HepG2 (cell line): ENCODE results near the gene PSMB10. TPM values are rescaled to one million over a fixed set of nuclear protein-coding genes. Genes with fewer than 3 reads are reported as not detected.
A peak's percentile ranks its signal among the peaks of the same experiment; 100 is the strongest.

Source experiments
- ATAC-seq: fragments of 200-7000 bp; cut with Tn5 transposase; 3 replicates; pipeline ENCODE4 v1.9.1; 2020; ENCODE audit warnings: mild to moderate bottlenecking, moderate library complexity
- BruUV-seq: library from RNA; stranded (reverse); fragments of 400-500 nt; replicated peaks from 2 replicates; lab custom pipeline; 2021; lab: Mats Ljungman, UMichigan
- CTCF ChIA-PET: fragments of 300-600 bp; formaldehyde crosslinking; extraction: SDS; loops from one replicate; lab custom pipeline; 2021; ENCODE audit warnings: low total read pairs, inconsistent platforms, low intra/inter-chr PET ratio; lab: Yijun Ruan, JAX
- POLR2A ChIA-PET: fragments of 350-600 bp; sonication (Branson Sonifier 250); formaldehyde crosslinking; loops from one replicate; lab custom pipeline; 2020; ENCODE audit warnings: antibody characterized with exemption, inconsistent platforms; lab: Yijun Ruan, JAX
- DNase-seq: peaks from one replicate; pipeline ENCODE4 v3.0.0-alpha.2; 2015; ENCODE audit warnings: low spot score
- FAIRE-seq: peaks from 3 replicates; lab custom pipeline; 2011; peaks lifted over from hg19 to GRCh38; lab: Jason Lieb, UNC
- H2AFZ ChIP-seq: one replicate; pipeline ENCODE4 v1.6.1; 2011; ENCODE audit warnings: low read length, inconsistent platforms
- H3K27ac ChIP-seq: fragments of 300-600 bp; 3 replicates; pipeline ENCODE4 v1.8.0; 2011; ENCODE audit warnings: mixed run types, mild to moderate bottlenecking, mixed read lengths, low read length, inconsistent platforms; ENCODE audit not compliant: insufficient read depth; ENCODE audit errors: extremely low read length
- H3K27me3 ChIP-seq, 2 experiments: fragments of 200-600 bp in 1 of 2; 2 replicates in 1 of 2; 3 replicates in 1 of 2; pipeline versions ENCODE4 v1.6.0 to v1.8.0; 2011; ENCODE audit warnings: low read length in 2 of 2, mild to moderate bottlenecking in 2 of 2, moderate library complexity in 2 of 2, inconsistent platforms in 1 of 2; ENCODE audit not compliant: insufficient read depth in 2 of 2, control insufficient read depth in 1 of 2
- H3K36me3 ChIP-seq, 2 experiments: fragments of 200-600 bp in 1 of 2; replicated peaks in 1 of 2; 2 replicates in 1 of 2; 3 replicates in 1 of 2; pipeline versions ENCODE4 v1.5.1 to v1.8.0; 2011; ENCODE audit warnings: low read length in 2 of 2, inconsistent platforms in 1 of 2; ENCODE audit not compliant: insufficient read depth in 2 of 2, control insufficient read depth in 1 of 2
- H3K4me1 ChIP-seq: 2 replicates; pipeline ENCODE4 v1.5.1; 2012; ENCODE audit warnings: low read length, inconsistent platforms; ENCODE audit not compliant: insufficient read depth
- H3K4me2 ChIP-seq: 2 replicates; pipeline ENCODE4 v1.6.0; 2011; ENCODE audit warnings: low read depth, low read length, inconsistent platforms
- H3K4me3 ChIP-seq, 3 experiments: fragments of 200-600 bp in 1 of 3; sonication (generic), shearing (Covaris generic) in 1 of 3; replicated peaks in 1 of 3; 2 replicates each; pipeline ENCODE4 v1.5.1; 2011 to 2016; ENCODE audit warnings: low read length in 3 of 3, inconsistent platforms in 2 of 3, low read depth in 2 of 3, mild to moderate bottlenecking in 2 of 3, control low read depth in 1 of 3, mixed read lengths in 1 of 3; ENCODE audit not compliant: insufficient read depth in 1 of 3
- H3K79me2 ChIP-seq: one replicate; pipeline ENCODE4 v1.6.1; 2011; ENCODE audit warnings: low read length, inconsistent platforms; ENCODE audit not compliant: insufficient read depth
- H3K9ac ChIP-seq: 2 replicates; pipeline ENCODE4 v1.6.0; 2011; ENCODE audit warnings: mild to moderate bottlenecking, low read depth, low read length, inconsistent platforms; ENCODE audit not compliant: insufficient read depth
- H3K9me3 ChIP-seq: 2 replicates; pipeline ENCODE4 v1.5.1; 2012; ENCODE audit warnings: mild to moderate bottlenecking, low read length
- H4K20me1 ChIP-seq: 2 replicates; pipeline ENCODE4 v1.6.0; 2011; ENCODE audit warnings: inconsistent platforms, mild to moderate bottlenecking, low read length, moderate library complexity; ENCODE audit not compliant: insufficient read depth
- AGO2 ChIP-seq: fragments of 200-400 bp; formaldehyde crosslinking; optimal IDR thresholded peaks from 2 replicates; pipeline ENCODE3; 2017; ENCODE audit warnings: mild to moderate bottlenecking, low read depth, low read length, moderate library complexity
- IRX3 ChIP-seq: sonication (generic); formaldehyde crosslinking; IDR thresholded peaks from 2 replicates; pipeline ENCODE4 v1.8.1; 2023; ENCODE audit warnings: mild to moderate bottlenecking, low read depth, missing genetic modification reagents, borderline replicate concordance
- MEIS1 ChIP-seq: sonication (generic); formaldehyde crosslinking; IDR thresholded peaks from 2 replicates; pipeline ENCODE4 v1.9.0; 2021; ENCODE audit warnings: mild to moderate bottlenecking, missing genetic modification reagents, moderate library complexity, borderline replicate concordance
- RBFOX2 ChIP-seq: fragments of 200-400 bp; formaldehyde crosslinking; IDR thresholded peaks from 2 replicates; pipeline ENCODE4 v1.6.1; 2017; ENCODE audit warnings: low read depth, mild to moderate bottlenecking, low read length
- WGBS: methylation state at CpG from one replicate; pipeline ENCODE4 v1.1.6; 2017; ENCODE audit warnings: low lambda C conversion rate; 5-methylcytosine and 5-hydroxymethylcytosine counted together
- in situ Hi-C: cut with HindIII; loops from 2 replicates; pipeline ENCODE4 v1.10.0; 2017; ENCODE audit warnings: low pct_unique_long_range_greater_than_20kb; ENCODE audit not compliant: extremely low pct_ligation_motif_present
- intact Hi-C: fragments of 100-400 bp; cut with micrococcal nuclease; formaldehyde crosslinking; loops from one replicate; pipeline ENCODE4 v1.10.0; 2022; ENCODE audit not compliant: unreplicated experiment
- polyA plus RNA-seq, 8 experiments: library from polyadenylated mRNA; depleted of rRNA in 3 of 8; stranded (reverse) in 7 of 8; unstranded in 1 of 8; fragments of >200 nt; fragmentation: Illumina TruSeq in 4 of 8; extraction: Trizol in 4 of 8; gene quantifications; 2 replicates each; pipeline versions ENCODE4 v1.2.1 to v1.2.3, GENCODE V29; 2011 to 2016; ENCODE audit warnings: low read depth in 4 of 8, missing spikeins in 1 of 8, mixed read lengths in 1 of 8; ENCODE audit not compliant: insufficient read depth in 1 of 8
- total RNA-seq, 5 experiments: library from RNA; depleted of rRNA; stranded (reverse); fragments of >200 nt; fragmentation: Illumina TruSeq; extraction: Trizol; gene quantifications; 2 replicates each; pipeline ENCODE4 v1.2.3, GENCODE V29; 2016; ENCODE audit warnings: low read depth in 1 of 5
- TF ChIP-seq, protein P1 (sequence below): sonication (generic); formaldehyde crosslinking; IDR thresholded peaks from 2 replicates; pipeline ENCODE4 v1.5.1; 2020; ENCODE audit warnings: mild to moderate bottlenecking, moderate library complexity, missing genetic modification reagents
- TF ChIP-seq, protein P2 (sequence below): sonication (generic); formaldehyde crosslinking; IDR thresholded peaks from 2 replicates; pipeline ENCODE4 v1.5.0; 2020; ENCODE audit warnings: missing genetic modification reagents, mild to moderate bottlenecking, borderline replicate concordance

Gene PSMB10
- total and polyA plus RNA-seq, 2 of the 13 experiments (the other 11 are each of a cell fraction or from before 2014, with no cell fraction given): 12.7 to 65.9 TPM

- no peak for ATAC-seq
- H2AFZ ChIP-seq: no peak overlapping the region
- no peak overlapping the region for H3K4me2 ChIP-seq
- CTCF ChIA-PET: no interaction called here
- no peak overlapping the region for H3K4me3 ChIP-seq
- no peak overlapping the region for H3K9ac ChIP-seq
- DNase-seq: no peak
- intact Hi-C loops (no loop called here), in situ Hi-C loops (no loop called here)
- POLR2A ChIA-PET: interaction anchor here (1.9 to 12.9 kb wide), 2 partner anchors 10 to 14 kb away, joined by 4 to 226 read pairs; partner anchors contain the start of gene LCAT
- peaks cover 52 to 75% of the 10 kb centered on the region in 2 experiments for H3K36me3 ChIP-seq
- TF ChIP-seq MEIS1: no peak
- TF ChIP-seq AGO2: peak; percentile 6
- TF ChIP-seq, protein P1, sequence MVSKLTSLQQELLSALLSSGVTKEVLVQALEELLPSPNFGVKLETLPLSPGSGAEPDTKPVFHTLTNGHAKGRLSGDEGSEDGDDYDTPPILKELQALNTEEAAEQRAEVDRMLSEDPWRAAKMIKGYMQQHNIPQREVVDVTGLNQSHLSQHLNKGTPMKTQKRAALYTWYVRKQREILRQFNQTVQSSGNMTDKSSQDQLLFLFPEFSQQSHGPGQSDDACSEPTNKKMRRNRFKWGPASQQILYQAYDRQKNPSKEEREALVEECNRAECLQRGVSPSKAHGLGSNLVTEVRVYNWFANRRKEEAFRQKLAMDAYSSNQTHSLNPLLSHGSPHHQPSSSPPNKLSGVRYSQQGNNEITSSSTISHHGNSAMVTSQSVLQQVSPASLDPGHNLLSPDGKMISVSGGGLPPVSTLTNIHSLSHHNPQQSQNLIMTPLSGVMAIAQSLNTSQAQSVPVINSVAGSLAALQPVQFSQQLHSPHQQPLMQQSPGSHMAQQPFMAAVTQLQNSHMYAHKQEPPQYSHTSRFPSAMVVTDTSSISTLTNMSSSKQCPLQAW (CRISPR knock-in tag): 0 out of 2 replicates have a peak, but pooled peaks have one; percentile 18
- peak; percentile 36; the same call in 1 of the 2 replicates for TF ChIP-seq RBFOX2
- no peak for TF ChIP-seq IRX3
- TF ChIP-seq, protein P2, sequence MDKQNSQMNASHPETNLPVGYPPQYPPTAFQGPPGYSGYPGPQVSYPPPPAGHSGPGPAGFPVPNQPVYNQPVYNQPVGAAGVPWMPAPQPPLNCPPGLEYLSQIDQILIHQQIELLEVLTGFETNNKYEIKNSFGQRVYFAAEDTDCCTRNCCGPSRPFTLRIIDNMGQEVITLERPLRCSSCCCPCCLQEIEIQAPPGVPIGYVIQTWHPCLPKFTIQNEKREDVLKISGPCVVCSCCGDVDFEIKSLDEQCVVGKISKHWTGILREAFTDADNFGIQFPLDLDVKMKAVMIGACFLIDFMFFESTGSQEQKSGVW (CRISPR knock-in tag): 0 out of 2 replicates have a peak, but pooled peaks have one; percentile 19
- no peak for FAIRE-seq
- 95% methylated on average over 11 of the region's 11 CpGs for WGBS
- peaks cover 9% of the 10 kb centered on the region; the same call in 1 of the 2 replicates for H4K20me1 ChIP-seq
- H3K79me2 ChIP-seq: peaks cover 32% of the 10 kb centered on the region
- H3K27me3 ChIP-seq: no peaks in the 10 kb centered on the region
- H3K9me3 ChIP-seq: no peaks in the 10 kb centered on the region
- H3K27ac ChIP-seq: no peak overlapping the region
- H3K4me1 ChIP-seq: peaks cover 27% of the 10 kb centered on the region
- no TSS peak for BruUV-seq
These were observed 23.1 kb upstream of the PSMB10 start for GRCh38 chr16:67959536-67960329.
